ENCODE results near the gene FBXL17. TPM values are rescaled to one million over a fixed set of nuclear protein-coding genes. Genes with fewer than 3 reads are reported as not detected.

FBXL17 gene
- total and polyA plus RNA-seq, 2 of the 13 experiments (the other 11 are each of a cell fraction or from before 2014, with no cell fraction given) = 3.0 to 7.9 TPM

GRCh38 chr5:108380531-108381349, 1.2 kb downstream of the FBXL17 start (continued):
- TF ChIP-seq ZNF563 (CRISPR knock-in tag; IDR thresholded peaks at IDR 0.05) (peak; percentile 80), ZHX1 (CRISPR knock-in tag; IDR thresholded peaks at IDR 0.05; ENCODE audit: low read depth) (no peak), BCL3 (CRISPR knock-in tag; IDR thresholded peaks at IDR 0.05) (no peak), ZNF710 (CRISPR knock-in tag; IDR thresholded peaks at IDR 0.05; ENCODE audit: borderline replicate concordance) (no peak), ZXDC (CRISPR knock-in tag; IDR thresholded peaks at IDR 0.05) (peak; percentile 40; the same call in 1 of the 2 replicates), CEBPZ (IDR thresholded peaks at IDR 0.05; ENCODE audit: low read length) (no peak), ZFP36 (IDR thresholded peaks at IDR 0.05; ENCODE audit: borderline replicate concordance, low read depth, low read length, partially characterized antibody) (no peak), ZBTB46 (CRISPR knock-in tag; IDR thresholded peaks at IDR 0.05; ENCODE audit: borderline replicate concordance) (no peak), UBTF (CRISPR knock-in tag; IDR thresholded peaks at IDR 0.05) (no peak)
